Transverse colon (tissue), 4 donors: ENCODE measurements around the gene ADCY9.

Source experiments
- EP300 ChIP-seq: sonication (generic); formaldehyde crosslinking; IDR thresholded peaks from one replicate; pipeline ENCODE4 v1.6.1; 2017; ENCODE audit warnings: antibody characterized with exemption, low read depth
- POLR2A ChIP-seq: fragments of 450-650 bp; IDR thresholded peaks from one replicate; pipeline ENCODE4 v1.6.1; 2016; ENCODE audit warnings: antibody characterized with exemption, mild to moderate bottlenecking, moderate library complexity
- POLR2AphosphoS5 ChIP-seq, 3 donors: sonication (generic); formaldehyde crosslinking; IDR thresholded peaks; one replicate each; pipeline ENCODE4 v1.6.1; 2016; ENCODE audit warnings: antibody characterized with exemption in 3 of 3
- TF ChIP-seq, protein P1 (sequence below), 5 experiments: fragments of 200-600 bp in 3 of 5; fragments of 450-650 bp in 2 of 5; sonication (generic) in 3 of 5; IDR thresholded peaks; 1 replicate in 2 of 5; 2 replicates in 3 of 5; pipeline ENCODE4 v1.5.1; 2016 to 2017; ENCODE audit warnings: antibody characterized with exemption in 5 of 5, inconsistent platforms in 3 of 5, mild to moderate bottlenecking in 2 of 5, moderate library complexity in 1 of 5

DNA sequence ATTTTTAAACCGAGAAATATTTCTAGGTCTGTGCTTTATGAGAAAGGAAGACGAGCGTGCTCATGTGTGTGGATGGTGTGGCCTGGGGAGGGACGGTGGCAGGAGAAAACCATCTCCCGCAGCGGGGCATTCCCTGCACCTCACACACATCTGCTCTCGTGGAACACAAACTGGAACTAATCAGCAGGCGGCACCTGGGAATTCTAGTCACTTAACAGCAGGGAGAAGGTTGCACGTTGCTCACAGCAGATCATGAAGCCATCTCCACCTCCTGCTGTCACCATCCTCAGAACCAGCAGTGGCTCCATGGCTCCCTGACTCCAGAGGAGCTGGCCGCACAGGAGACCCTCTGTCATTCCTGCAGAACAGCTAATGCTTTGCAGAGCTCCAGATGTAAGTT, 35.2 kb downstream of the ADCY9 start:
- TF ChIP-seq, protein P1, sequence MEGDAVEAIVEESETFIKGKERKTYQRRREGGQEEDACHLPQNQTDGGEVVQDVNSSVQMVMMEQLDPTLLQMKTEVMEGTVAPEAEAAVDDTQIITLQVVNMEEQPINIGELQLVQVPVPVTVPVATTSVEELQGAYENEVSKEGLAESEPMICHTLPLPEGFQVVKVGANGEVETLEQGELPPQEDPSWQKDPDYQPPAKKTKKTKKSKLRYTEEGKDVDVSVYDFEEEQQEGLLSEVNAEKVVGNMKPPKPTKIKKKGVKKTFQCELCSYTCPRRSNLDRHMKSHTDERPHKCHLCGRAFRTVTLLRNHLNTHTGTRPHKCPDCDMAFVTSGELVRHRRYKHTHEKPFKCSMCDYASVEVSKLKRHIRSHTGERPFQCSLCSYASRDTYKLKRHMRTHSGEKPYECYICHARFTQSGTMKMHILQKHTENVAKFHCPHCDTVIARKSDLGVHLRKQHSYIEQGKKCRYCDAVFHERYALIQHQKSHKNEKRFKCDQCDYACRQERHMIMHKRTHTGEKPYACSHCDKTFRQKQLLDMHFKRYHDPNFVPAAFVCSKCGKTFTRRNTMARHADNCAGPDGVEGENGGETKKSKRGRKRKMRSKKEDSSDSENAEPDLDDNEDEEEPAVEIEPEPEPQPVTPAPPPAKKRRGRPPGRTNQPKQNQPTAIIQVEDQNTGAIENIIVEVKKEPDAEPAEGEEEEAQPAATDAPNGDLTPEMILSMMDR (IDR thresholded peaks at IDR 0.05): no peak
- no peak for TF ChIP-seq POLR2A
- no peak for TF ChIP-seq POLR2AphosphoS5 (IDR thresholded peaks at IDR 0.05)
- TF ChIP-seq EP300: no peak
